Stimulated activated memory B cell treated with anti-CD40 and anti-IgM and Interleukin-4, amounts not matched to agents 10 μg/mL and 1 μg/mL and 100 μg/mL, for 72 hours (primary cell): ENCODE results near the gene ANAPC16.
"Not testable (repeated sequence)": the region's sequence is repeated elsewhere in the genome, so short reads cannot be mapped to it uniquely, and the experiment has no call there.

Source experiments
- ATAC-seq: fragments of 150-1000 bp; cut with Tn5 transposase; 2 replicates; pipeline ENCODE4 v1.10.0; 2021
- H3K27ac Mint-ChIP-seq: one replicate; pipeline ENCODE4 v1.8.0; 2022; ENCODE audit warnings: mild to moderate bottlenecking, mixed read lengths
- H3K27me3 Mint-ChIP-seq: one replicate; pipeline ENCODE4 v1.8.0; 2022; ENCODE audit warnings: mixed read lengths
- H3K36me3 Mint-ChIP-seq: one replicate; pipeline ENCODE4 v1.8.0; 2022; ENCODE audit warnings: mixed read lengths
- H3K4me1 Mint-ChIP-seq: one replicate; pipeline ENCODE4 v1.8.0; 2022; ENCODE audit warnings: mixed read lengths
- H3K4me3 Mint-ChIP-seq: one replicate; pipeline ENCODE4 v1.8.0; 2022; ENCODE audit warnings: mild to moderate bottlenecking, moderate library complexity, mixed read lengths
- H3K9me3 Mint-ChIP-seq: one replicate; pipeline ENCODE4 v1.8.0; 2022; ENCODE audit warnings: mixed read lengths

The ANAPC16 gene

GRCh38 chr10:72274213-72274729, 58.5 kb downstream of the ANAPC16 start:
- peak; percentile 1 for ATAC-seq
- Mint-ChIP-seq H3K4me1 (peaks cover 51% of the 10 kb centered on the region), H3K36me3 (peaks cover 27% of the 10 kb centered on the region), H3K9me3 (no peaks in the 10 kb centered on the region), H3K4me3 (peak overlapping the region; percentile 97), H3K27ac (peak overlapping the region; percentile 85), H3K27me3 (no peaks in the 10 kb centered on the region)

DNA sequence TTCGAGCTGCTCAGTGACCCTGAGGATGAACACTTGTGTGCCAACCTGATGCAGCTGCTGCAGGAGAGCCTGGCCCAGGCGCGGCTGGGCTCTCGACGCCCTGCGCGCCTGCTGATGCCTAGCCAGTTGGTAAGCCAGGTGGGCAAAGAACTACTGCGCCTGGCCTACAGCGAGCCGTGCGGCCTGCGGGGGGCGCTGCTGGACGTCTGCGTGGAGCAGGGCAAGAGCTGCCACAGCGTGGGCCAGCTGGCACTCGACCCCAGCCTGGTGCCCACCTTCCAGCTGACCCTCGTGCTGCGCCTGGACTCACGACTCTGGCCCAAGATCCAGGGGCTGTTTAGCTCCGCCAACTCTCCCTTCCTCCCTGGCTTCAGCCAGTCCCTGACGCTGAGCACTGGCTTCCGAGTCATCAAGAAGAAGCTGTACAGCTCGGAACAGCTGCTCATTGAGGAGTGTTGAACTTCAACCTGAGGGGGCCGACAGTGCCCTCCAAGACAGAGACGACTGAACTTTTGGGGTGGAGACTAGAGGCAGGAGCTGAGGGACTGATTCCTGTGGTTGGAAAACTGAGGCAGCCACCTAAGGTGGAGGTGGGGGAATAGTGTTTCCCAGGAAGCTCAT, 59.0 kb downstream of the ANAPC16 start:
- Mint-ChIP-seq H3K27me3 (no peaks in the 10 kb centered on the region), H3K27ac (peak overlapping the region; percentile 85), H3K4me3 (peak overlapping the region; percentile 97), H3K9me3 (no peaks in the 10 kb centered on the region), H3K36me3 (peaks cover 27% of the 10 kb centered on the region), H3K4me1 (peaks cover 53% of the 10 kb centered on the region)
- ATAC-seq, result peak; percentile 42

GRCh38 chr10:72275351-72276012, 59.7 kb downstream of the ANAPC16 start:
- H3K36me3 Mint-ChIP-seq, result peaks cover 27% of the 10 kb centered on the region

DNA sequence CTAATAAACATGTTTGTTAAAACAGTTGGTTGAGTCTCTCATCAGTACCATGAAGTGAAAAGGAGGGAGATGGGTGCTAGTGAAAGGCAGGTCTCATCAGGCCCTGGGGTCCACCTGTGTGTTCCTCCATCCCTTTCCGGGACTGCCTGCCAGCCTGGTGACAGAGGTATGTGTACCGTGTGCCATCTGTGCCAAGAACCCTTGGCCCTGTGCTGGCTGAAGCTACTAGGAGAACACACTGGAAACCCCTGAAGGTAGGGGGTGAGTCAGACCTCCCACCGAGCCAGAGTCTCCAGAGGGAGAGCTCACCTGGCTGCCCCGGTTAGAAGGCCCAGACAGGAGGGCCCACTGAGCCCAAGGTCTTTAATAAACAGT, 60.2 kb downstream of the ANAPC16 start:
- H3K27me3 Mint-ChIP-seq, result no peaks in the 10 kb centered on the region

More at GRCh38 chr10:72275351-72276012, 59.7 kb downstream of the ANAPC16 start:
- H3K4me3 Mint-ChIP-seq, result peak overlapping the region; percentile 97
- H3K27me3 Mint-ChIP-seq, result no peaks in the 10 kb centered on the region
- H3K27ac Mint-ChIP-seq, result peak overlapping the region; percentile 85
- H3K9me3 Mint-ChIP-seq, result no peaks in the 10 kb centered on the region
- no peak for ATAC-seq
- peaks cover 58% of the 10 kb centered on the region for H3K4me1 Mint-ChIP-seq

GRCh38 chr10:72276421-72277339, 60.9 kb downstream of the ANAPC16 start:
- H3K4me1 Mint-ChIP-seq, result peaks cover 50% of the 10 kb centered on the region
- H3K9me3 Mint-ChIP-seq, result no peaks in the 10 kb centered on the region
- peak overlapping the region; percentile 97 for H3K4me3 Mint-ChIP-seq
- no peaks in the 10 kb centered on the region for H3K27me3 Mint-ChIP-seq
- peaks cover 27% of the 10 kb centered on the region for H3K36me3 Mint-ChIP-seq
- H3K27ac Mint-ChIP-seq, result peak overlapping the region; percentile 85
- ATAC-seq, result no peak

More for the DNA sequence above, 60.2 kb downstream of the ANAPC16 start:
- peak overlapping the region; percentile 97 for H3K4me3 Mint-ChIP-seq
- H3K9me3 Mint-ChIP-seq, result no peaks in the 10 kb centered on the region
- peaks cover 27% of the 10 kb centered on the region for H3K36me3 Mint-ChIP-seq
- no peak for ATAC-seq
- H3K4me1 Mint-ChIP-seq, result peaks cover 53% of the 10 kb centered on the region
- peak overlapping the region; percentile 85 for H3K27ac Mint-ChIP-seq

DNA sequence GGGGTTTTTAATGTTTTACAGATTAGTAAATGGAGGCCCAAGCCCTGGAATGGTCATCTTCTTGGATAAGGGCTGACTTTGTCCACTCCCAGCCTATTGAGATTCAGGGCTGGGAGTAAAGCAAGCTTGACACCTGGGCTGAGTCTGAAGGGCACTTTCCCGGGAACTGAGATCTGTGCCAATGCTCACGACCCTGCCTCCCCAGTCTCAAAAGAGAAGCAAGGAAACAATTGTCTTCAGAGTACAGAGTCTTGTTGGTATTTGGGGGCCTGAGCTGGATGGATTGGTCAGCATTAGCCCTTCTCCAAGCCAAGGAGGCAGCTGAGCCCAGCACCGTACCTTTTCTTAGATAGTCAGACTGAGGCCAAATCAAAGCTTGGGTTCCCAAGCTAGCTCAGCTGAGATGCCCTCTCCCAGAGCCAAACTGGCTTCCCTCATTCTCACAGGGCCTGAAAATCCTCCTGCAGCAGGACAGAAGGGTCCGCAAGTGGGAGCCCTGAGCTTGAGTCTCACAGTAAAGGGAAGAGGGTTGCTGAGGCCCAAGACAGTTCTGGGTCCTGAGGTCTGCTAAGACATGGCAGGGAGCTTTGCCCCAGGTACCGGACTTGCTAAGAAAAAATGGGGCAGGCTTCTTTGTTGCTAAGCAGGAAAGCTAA, 61.7 kb downstream of the ANAPC16 start:
- no peak for ATAC-seq
- no peaks in the 10 kb centered on the region for H3K9me3 Mint-ChIP-seq
- peaks cover 48% of the 10 kb centered on the region for H3K4me1 Mint-ChIP-seq
- no peaks in the 10 kb centered on the region for H3K27me3 Mint-ChIP-seq
- H3K27ac Mint-ChIP-seq, result peak overlapping the region; percentile 85
- H3K36me3 Mint-ChIP-seq, result peaks cover 27% of the 10 kb centered on the region
- no peak overlapping the region for H3K4me3 Mint-ChIP-seq

DNA sequence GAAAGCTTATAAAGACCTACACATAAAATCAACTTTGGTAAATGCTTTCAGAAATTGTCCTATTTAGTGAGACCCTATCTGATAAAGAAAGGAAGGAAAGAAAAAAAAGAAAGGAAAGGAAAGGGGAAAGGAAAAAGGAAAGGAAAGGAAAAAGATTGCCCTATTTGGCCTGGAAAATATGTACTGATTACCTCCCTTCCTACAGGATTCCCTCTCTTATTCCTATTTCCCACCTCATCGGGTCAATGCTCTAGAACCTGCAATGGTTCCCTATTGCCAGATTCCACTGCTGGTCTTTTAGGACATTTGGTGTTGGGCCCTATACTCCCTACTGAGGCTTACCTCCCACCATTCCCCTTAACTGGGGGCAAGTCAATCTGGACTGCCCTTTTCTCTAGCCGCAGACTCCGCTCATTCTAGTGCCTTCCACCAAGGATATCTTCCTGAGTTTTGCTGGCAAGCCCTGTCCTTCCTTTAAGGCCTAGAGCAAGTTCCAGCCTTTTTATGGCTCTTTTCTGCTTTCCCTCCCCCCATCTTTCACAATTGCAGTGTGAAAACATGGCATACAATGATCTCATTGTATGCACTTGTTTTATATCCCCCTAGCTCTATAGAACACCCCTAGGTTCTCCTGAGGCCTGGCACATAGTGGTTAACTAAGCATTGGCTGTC, 62.3 kb downstream of the ANAPC16 start:
- H3K27ac Mint-ChIP-seq, result peak overlapping the region; percentile 85
- H3K9me3 Mint-ChIP-seq, result no peaks in the 10 kb centered on the region
- no peaks in the 10 kb centered on the region for H3K27me3 Mint-ChIP-seq
- H3K4me1 Mint-ChIP-seq, result peaks cover 48% of the 10 kb centered on the region
- peaks cover 27% of the 10 kb centered on the region for H3K36me3 Mint-ChIP-seq
- no peak for ATAC-seq
- H3K4me3 Mint-ChIP-seq, result no peak overlapping the region

- Mint-ChIP-seq H3K9me3 (no peaks in the 10 kb centered on the region), H3K27ac (no peak overlapping the region), H3K36me3 (peaks cover 27% of the 10 kb centered on the region), H3K4me3 (no peak overlapping the region), H3K27me3 (no peaks in the 10 kb centered on the region), H3K4me1 (peaks cover 43% of the 10 kb centered on the region)
- no peak for ATAC-seq
Measured at GRCh38 chr10:72278668-72279393, 63.0 kb downstream of the ANAPC16 start.

DNA sequence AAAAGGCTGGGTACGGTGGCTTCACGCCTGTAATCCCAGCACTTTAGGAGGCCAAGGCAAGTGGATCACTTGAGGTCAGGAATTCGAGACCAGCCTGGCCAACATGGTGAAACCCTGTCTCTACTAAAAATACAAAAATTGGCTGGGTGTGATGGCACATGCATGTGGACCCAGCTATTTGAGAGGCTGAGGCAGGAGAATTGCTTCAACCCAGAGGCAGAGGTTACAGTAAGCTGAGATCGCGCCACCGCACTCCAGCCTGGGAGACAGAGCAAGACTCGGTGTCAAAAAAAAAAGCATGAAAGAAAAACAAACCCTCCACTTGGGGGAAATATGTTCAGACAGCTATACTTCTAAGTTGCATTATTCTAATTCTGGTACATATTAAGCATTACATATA, 63.8 kb downstream of the ANAPC16 start:
- H3K4me3 Mint-ChIP-seq, H3K9me3 Mint-ChIP-seq, H3K27me3 Mint-ChIP-seq, ATAC-seq, H3K27ac Mint-ChIP-seq: not testable (repeated sequence)
- H3K36me3 Mint-ChIP-seq, result peaks cover 25% of the 10 kb centered on the region
- peaks cover 40% of the 10 kb centered on the region for H3K4me1 Mint-ChIP-seq

- no peaks in the 10 kb centered on the region for H3K27me3 Mint-ChIP-seq
- no peak overlapping the region for H3K27ac Mint-ChIP-seq
- no peaks in the 10 kb centered on the region for H3K9me3 Mint-ChIP-seq
- peaks cover 43% of the 10 kb centered on the region for H3K4me1 Mint-ChIP-seq
- H3K4me3 Mint-ChIP-seq, result no peak overlapping the region
- no peaks in the 10 kb centered on the region for H3K36me3 Mint-ChIP-seq
- ATAC-seq, result no peak
Measured at GRCh38 chr10:72283131-72283530, 67.3 kb downstream of the ANAPC16 start.
